PFSK-1 (cell line): Measurements from ENCODE around the gene BRINP3.

Source experiments
- FOXP2 ChIP-seq: optimal IDR thresholded peaks from 2 replicates; pipeline ENCODE3; 2011; ENCODE audit warnings: borderline replicate concordance, control low read depth, inconsistent platforms; ENCODE audit not compliant: insufficient read depth; ENCODE audit errors: extremely low read length, extremely low read depth
- POLR2AphosphoS5 ChIP-seq: IDR thresholded peaks from 2 replicates; pipeline ENCODE4 v1.6.1; 2012; ENCODE audit warnings: low read depth, mild to moderate bottlenecking, control low read depth, low read length, moderate library complexity
- REST ChIP-seq, 2 experiments: IDR thresholded peaks; 2 replicates each; pipeline versions ENCODE4 v1.6.1 to v1.8.0; 2011 to 2012; ENCODE audit warnings: low read depth in 2 of 2, low read length in 2 of 2, control low read depth in 1 of 2, inconsistent platforms in 1 of 2, mild to moderate bottlenecking in 1 of 2, moderate library complexity in 1 of 2; ENCODE audit not compliant: insufficient read depth in 1 of 2
- SIN3A ChIP-seq: IDR thresholded peaks from 2 replicates; pipeline ENCODE4 v1.6.1; 2012; ENCODE audit warnings: mild to moderate bottlenecking, low read length, moderate library complexity, borderline replicate concordance; ENCODE audit not compliant: insufficient read depth
- TAF1 ChIP-seq: IDR thresholded peaks from 2 replicates; pipeline ENCODE4 v1.6.1; 2012; ENCODE audit warnings: low read length, control low read depth, borderline replicate concordance; ENCODE audit not compliant: insufficient read depth

Gene BRINP3

GRCh38 chr1:190169311-190170067 lies 308.2 kb downstream of the BRINP3 start:
- no peak for TF ChIP-seq TAF1
- no peak for TF ChIP-seq REST (IDR thresholded peaks at IDR 0.05; ENCODE audit: insufficient read depth in 1 of 2, low read depth in 2 of 2, low read length in 2 of 2)
- TF ChIP-seq FOXP2 = no peak
- no peak for TF ChIP-seq POLR2AphosphoS5
- TF ChIP-seq SIN3A = no peak

GRCh38 chr1:190168893-190169280 lies 308.8 kb downstream of the BRINP3 start:
- no peak for TF ChIP-seq POLR2AphosphoS5
- TF ChIP-seq TAF1 = no peak
- no peak for TF ChIP-seq SIN3A
- no peak for TF ChIP-seq REST (IDR thresholded peaks at IDR 0.05; ENCODE audit: insufficient read depth in 1 of 2, low read depth in 2 of 2, low read length in 2 of 2)
- TF ChIP-seq FOXP2 = no peak

- TF ChIP-seq TAF1 (no peak), REST (IDR thresholded peaks at IDR 0.05; ENCODE audit: insufficient read depth in 1 of 2, low read depth in 2 of 2, low read length in 2 of 2) (no peak), POLR2AphosphoS5 (no peak), SIN3A (no peak), FOXP2 (no peak)
These were observed 309.4 kb downstream of the BRINP3 start for GRCh38 chr1:190168116-190168892.

GRCh38 chr1:190159146-190159545 lies 318.5 kb downstream of the BRINP3 start:
- TF ChIP-seq TAF1 (no peak), FOXP2 (no peak), POLR2AphosphoS5 (no peak), SIN3A (no peak), REST (IDR thresholded peaks at IDR 0.05; ENCODE audit: insufficient read depth in 1 of 2, low read depth in 2 of 2, low read length in 2 of 2) (no peak)
